Fibroblast of pulmonary artery (primary cell): ENCODE data around the gene LCNL1.

Source experiments
- DNase-seq: peaks from one replicate; pipeline ENCODE4 v3.0.0-alpha.2; 2010; ENCODE audit warnings: low read depth
- H3K4me3 ChIP-seq: replicated peaks from 2 replicates; pipeline ENCODE4 v1.5.1; 2011; ENCODE audit warnings: low read depth, mild to moderate bottlenecking, control low read depth, low read length, moderate library complexity
- TF ChIP-seq, protein P1 (sequence below): IDR thresholded peaks from 2 replicates; pipeline ENCODE4 v1.5.1; 2011; ENCODE audit warnings: mild to moderate bottlenecking, control low read depth, low read length, inconsistent platforms; ENCODE audit errors: missing control alignments

The LCNL1 gene

DNA sequence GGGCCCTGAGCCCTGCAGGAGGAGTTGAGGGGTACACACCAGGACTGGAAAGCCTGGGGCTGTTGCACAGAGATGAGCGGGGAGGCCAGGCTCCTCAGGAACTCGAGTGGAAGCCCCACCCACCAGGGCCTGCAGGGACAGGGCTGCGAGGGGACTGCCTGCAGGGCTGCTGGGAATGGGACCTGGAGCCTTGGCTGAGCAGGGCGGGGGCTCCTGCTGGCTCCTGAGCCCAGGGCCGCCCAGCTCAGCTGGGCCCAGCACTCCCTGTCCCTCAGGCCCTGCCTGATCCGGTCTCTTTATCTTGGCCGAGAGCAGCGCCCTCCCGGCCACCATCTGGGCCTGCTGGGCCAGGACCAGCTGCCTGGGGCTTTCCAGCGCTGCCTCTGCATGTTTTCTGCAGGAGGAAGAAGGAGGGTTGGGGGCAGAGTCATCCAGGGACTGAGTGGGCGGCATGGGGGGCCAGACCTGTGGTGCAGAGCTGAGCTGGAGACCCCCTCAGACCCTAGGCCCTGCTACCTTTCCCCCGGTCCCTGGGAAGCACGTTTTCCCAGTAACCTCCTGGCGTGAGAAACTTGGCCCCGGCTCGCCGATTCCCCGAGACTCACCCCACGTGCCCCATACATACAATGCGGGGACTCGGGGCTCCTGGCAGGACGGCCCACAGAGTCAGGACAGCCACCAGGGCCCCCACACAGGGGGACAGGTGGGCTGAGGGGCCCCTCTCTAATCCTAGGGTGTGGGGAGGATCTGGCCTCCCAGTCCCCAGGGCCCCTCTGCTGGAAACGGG, 21.3 kb upstream of the LCNL1 start:
- no peak overlapping the region for H3K4me3 ChIP-seq
- DNase-seq, result no peak
- TF ChIP-seq, protein P1, sequence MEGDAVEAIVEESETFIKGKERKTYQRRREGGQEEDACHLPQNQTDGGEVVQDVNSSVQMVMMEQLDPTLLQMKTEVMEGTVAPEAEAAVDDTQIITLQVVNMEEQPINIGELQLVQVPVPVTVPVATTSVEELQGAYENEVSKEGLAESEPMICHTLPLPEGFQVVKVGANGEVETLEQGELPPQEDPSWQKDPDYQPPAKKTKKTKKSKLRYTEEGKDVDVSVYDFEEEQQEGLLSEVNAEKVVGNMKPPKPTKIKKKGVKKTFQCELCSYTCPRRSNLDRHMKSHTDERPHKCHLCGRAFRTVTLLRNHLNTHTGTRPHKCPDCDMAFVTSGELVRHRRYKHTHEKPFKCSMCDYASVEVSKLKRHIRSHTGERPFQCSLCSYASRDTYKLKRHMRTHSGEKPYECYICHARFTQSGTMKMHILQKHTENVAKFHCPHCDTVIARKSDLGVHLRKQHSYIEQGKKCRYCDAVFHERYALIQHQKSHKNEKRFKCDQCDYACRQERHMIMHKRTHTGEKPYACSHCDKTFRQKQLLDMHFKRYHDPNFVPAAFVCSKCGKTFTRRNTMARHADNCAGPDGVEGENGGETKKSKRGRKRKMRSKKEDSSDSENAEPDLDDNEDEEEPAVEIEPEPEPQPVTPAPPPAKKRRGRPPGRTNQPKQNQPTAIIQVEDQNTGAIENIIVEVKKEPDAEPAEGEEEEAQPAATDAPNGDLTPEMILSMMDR, result no peak

DNA sequence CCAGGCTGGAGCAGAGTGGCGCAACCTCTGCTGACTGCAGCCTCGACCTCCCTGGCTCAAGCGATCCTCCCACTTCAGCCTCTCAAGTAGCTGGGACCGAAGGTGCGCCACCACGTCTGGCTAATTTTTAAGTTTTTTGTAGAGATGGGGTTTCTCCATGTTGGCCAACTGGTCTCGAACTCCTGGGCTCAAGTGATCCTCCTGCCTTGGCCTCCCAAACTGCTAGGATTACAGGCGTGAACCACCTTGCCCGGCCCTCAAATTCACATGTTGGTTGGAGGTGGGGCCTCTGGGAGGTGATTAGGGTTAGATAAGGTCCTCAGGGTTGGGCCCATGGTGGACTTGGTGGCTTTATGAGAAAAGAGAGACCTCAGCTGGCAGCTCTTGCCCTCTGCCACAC, 20.6 kb upstream of the LCNL1 start:
- no peak for DNase-seq
- TF ChIP-seq, protein P1, result no peak
- no peak overlapping the region for H3K4me3 ChIP-seq

DNA sequence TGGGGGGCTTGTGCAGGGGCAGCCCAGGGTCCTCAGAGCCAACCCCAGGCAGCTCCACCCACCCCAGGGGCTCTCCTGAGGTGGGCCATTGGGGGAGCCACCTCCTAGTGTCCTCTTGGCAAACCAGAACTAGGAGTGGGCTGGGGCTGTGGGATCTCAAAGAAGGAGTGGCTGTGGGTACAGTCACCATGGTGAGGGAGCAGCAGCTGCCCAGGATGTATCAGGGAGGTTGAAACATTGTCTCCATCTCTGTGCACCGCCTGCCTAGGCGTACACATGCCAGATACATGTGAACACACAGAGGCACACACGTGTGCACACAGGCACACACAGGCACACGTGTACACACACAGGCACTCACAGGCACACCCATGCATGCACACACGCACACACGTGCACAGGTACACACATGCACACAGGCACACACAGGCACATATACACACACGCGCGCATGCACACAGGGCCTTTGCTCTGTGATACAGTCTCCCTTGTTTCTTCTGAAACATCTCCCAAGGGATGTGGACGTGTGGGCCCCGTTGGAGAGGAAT, 20.0 kb upstream of the LCNL1 start:
- no peak for DNase-seq
- TF ChIP-seq, protein P1, result no peak
- H3K4me3 ChIP-seq, result no peak overlapping the region

DNA sequence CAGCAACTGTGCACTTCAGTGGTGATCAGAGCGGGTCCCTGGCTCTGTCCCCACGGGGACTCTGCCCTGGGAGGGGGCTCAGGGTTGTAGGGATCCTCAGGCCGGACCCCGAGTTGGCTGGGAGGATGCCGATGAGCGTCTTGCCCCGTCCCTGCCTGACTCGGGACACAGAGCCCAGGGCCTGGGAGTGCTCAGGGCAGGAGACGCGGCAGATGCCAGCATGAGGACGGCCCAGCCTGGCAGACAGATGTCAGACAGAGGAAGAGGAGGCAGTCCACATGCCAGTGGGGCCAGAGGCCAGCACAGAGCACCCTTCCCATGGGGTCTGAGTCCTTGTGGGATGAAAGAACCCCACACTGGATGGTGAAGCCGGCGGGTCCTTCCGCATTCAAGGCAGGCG, 19.5 kb upstream of the LCNL1 start:
- no peak overlapping the region for H3K4me3 ChIP-seq
- no peak for DNase-seq
- TF ChIP-seq, protein P1, result no peak

DNA sequence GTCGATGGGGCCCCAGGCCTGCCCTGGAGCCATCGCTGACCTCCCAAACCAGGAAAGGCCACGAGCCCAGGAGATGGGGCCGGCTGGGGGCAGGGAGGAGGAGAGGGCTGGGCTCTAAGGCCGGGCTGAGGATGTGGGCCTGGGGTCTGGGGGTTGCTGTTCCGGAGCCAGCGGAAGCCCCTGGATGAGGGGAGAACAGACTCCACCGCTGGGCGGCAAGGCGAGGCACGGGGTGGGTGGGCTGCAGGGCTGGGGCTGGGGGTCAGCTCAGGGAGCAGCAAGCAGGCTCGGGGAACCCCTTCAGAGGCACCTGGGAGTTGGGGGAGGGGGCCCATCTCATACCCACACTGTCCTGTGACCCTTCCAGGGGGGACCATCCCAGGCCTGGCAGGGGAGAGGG, 19.0 kb upstream of the LCNL1 start:
- TF ChIP-seq, protein P1, result no peak
- H3K4me3 ChIP-seq, result no peak overlapping the region
- no peak for DNase-seq

DNA sequence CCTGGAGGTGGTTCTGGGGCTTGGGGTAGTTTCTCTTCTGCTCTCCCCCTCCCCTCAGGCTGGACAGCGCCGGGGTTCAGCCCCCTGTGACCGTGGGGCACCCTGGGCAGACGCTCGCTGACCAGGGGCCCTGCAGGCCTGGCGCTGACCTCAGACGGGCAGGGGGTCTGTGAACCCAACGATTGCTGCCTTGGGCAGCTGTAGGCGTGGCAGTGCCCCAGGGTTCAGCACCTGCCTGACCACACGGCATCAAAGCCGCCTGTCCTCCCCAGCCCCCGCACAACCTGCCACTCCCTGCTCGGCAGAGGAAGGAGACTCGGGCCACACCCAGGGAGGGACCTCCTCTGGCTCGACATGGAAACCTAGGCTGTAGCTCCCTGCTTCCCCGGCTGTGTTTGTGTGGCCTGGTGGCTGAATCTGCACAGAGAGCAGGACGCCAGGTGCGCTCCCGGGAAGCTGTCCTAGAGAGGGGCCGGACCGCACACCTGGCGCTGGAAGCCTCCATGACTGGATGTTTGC, 18.6 kb upstream of the LCNL1 start:
- DNase-seq, result no peak
- no peak overlapping the region for H3K4me3 ChIP-seq
- TF ChIP-seq, protein P1, result no peak

DNA sequence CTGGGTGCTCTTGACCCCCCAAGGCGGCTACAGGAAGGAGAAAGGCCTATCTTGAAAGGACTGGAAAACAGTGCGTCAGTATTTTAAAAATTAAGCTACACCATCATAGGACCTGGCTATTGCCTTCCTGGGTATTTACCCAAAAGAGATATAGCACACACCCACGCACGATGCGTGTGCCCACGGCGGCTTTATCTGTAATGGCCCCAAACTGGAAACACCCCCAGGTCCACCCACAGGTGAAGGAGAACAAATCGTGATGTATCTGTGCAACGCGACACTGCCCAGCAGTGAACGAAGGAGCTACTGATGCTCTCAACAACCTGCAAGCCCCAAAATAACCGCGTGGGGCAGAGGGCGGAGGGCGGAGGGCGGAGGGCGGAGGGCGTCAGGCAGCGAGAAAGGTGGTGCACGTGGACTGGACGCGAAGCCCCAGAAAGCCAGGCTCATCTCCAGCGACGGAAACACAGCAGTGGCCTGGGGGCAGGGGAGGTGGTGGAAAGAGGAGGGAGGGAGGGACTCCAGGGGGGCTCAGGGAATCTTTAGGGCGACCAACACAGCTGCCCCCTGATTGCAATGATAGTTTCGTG, 17.9 kb upstream of the LCNL1 start:
- TF ChIP-seq, protein P1, result no peak
- no peak for DNase-seq
- no peak overlapping the region for H3K4me3 ChIP-seq
